Naive B cell (primary cell): ENCODE measurements around the gene OXCT2. TPM values are rescaled to one million over a fixed set of nuclear protein-coding genes. Genes with fewer than 3 reads are reported as not detected.
A peak's percentile ranks its signal among the peaks of the same experiment; 100 is the strongest.

Experiments used
- ATAC-seq, 2 donors: fragments of 150-1000 bp; cut with Tn5 transposase; 2 replicates each; pipeline ENCODE4 v1.10.0; 2021; ENCODE audit warnings: low read depth in 2 of 2, mild to moderate bottlenecking in 2 of 2, moderate library complexity in 2 of 2
- DNase-seq: peaks from one replicate; pipeline ENCODE4 v3.0.0; 2022
- H3K27ac Mint-ChIP-seq, 6 donors: one replicate each; pipeline ENCODE4 v1.8.0; 2020 to 2022; ENCODE audit warnings: mild to moderate bottlenecking in 6 of 6, mixed read lengths in 6 of 6, moderate library complexity in 5 of 6, inconsistent platforms in 2 of 6
- H3K27me3 Mint-ChIP-seq, 3 donors: one replicate each; pipeline ENCODE4 v1.8.0; 2021 to 2022; ENCODE audit warnings: mixed read lengths in 3 of 3, mild to moderate bottlenecking in 1 of 3
- H3K36me3 Mint-ChIP-seq, 2 donors: one replicate each; pipeline ENCODE4 v1.8.0; 2020 to 2022; ENCODE audit warnings: mixed read lengths in 2 of 2, inconsistent platforms in 1 of 2, mild to moderate bottlenecking in 1 of 2
- H3K4me1 Mint-ChIP-seq, 3 donors: one replicate each; pipeline ENCODE4 v1.8.0; 2020 to 2022; ENCODE audit warnings: mixed read lengths in 3 of 3, inconsistent platforms in 1 of 3, mild to moderate bottlenecking in 1 of 3, moderate library complexity in 1 of 3
- H3K4me3 Mint-ChIP-seq, 8 donors: one replicate each; pipeline ENCODE4 v1.8.0; 2020 to 2022; ENCODE audit warnings: mild to moderate bottlenecking in 8 of 8, mixed read lengths in 8 of 8, moderate library complexity in 8 of 8, inconsistent platforms in 2 of 8
- H3K9me3 Mint-ChIP-seq, 7 donors: one replicate each; pipeline ENCODE4 v1.8.0; 2020 to 2022; ENCODE audit warnings: mixed read lengths in 7 of 7, mild to moderate bottlenecking in 5 of 7, inconsistent platforms in 2 of 7, moderate library complexity in 1 of 7
- polyA plus RNA-seq, 6 donors: library from polyadenylated mRNA; unstranded; fragments of 300-500 nt; fragmentation: Illumina TruSeq; gene quantifications; one replicate each; pipeline ENCODE4 v1.2.3, GENCODE V29; 2021; ENCODE audit warnings: low read depth in 6 of 6

OXCT2 gene
- polyA plus RNA-seq, 6 donors from 2014 or later: 0.47 to 2.3 (median 0.92) TPM; not detected in 3

- ATAC-seq: no peak
- DNase-seq: no peak
- Mint-ChIP-seq H3K36me3 (no peaks in the 10 kb centered on the region), H3K27ac (no peak overlapping the region), H3K27me3 (peaks cover 69 to 86% (median 82%) of the 10 kb centered on the region in 3 donors), H3K9me3 (no peaks in the 10 kb centered on the region), H3K4me1 (no peaks in the 10 kb centered on the region), H3K4me3 (no peak overlapping the region)
Measured at GRCh38 chr1:39729030-39729429, 42.1 kb downstream of the OXCT2 start.

GRCh38 chr1:39727932-39728317, 43.2 kb downstream of the OXCT2 start:
- H3K27me3 Mint-ChIP-seq: peaks cover 60 to 76% (median 72%) of the 10 kb centered on the region in 3 donors
- DNase-seq (no peak), ATAC-seq (peak in 1 of 2 donors; percentile 30)
- peak overlapping the region in 3 of 8 donors; percentile 6 to 80 (median 40) for H3K4me3 Mint-ChIP-seq
- H3K36me3 Mint-ChIP-seq: no peaks in the 10 kb centered on the region
- no peak overlapping the region for H3K27ac Mint-ChIP-seq
- no peaks in the 10 kb centered on the region for H3K9me3 Mint-ChIP-seq
- H3K4me1 Mint-ChIP-seq: no peaks in the 10 kb centered on the region

GRCh38 chr1:39727221-39727931, 43.8 kb downstream of the OXCT2 start:
- no peaks in the 10 kb centered on the region for H3K4me1 Mint-ChIP-seq
- no peak for ATAC-seq
- H3K36me3 Mint-ChIP-seq: no peaks in the 10 kb centered on the region
- peaks cover 56 to 72% (median 68%) of the 10 kb centered on the region in 3 donors for H3K27me3 Mint-ChIP-seq
- DNase-seq: no peak
- peak overlapping the region in 1 of 8 donors; percentile 40 for H3K4me3 Mint-ChIP-seq
- peak overlapping the region in 1 of 6 donors; percentile 6 for H3K27ac Mint-ChIP-seq
- H3K9me3 Mint-ChIP-seq: no peaks in the 10 kb centered on the region

- no peak overlapping the region for H3K4me3 Mint-ChIP-seq
Measured at GRCh38 chr1:39726600-39726999, 44.5 kb downstream of the OXCT2 start.

GRCh38 chr1:39722495-39722894, 48.7 kb downstream of the OXCT2 start:
- peaks cover 39 to 57% (median 47%) of the 10 kb centered on the region in 3 donors for H3K27me3 Mint-ChIP-seq
- H3K36me3 Mint-ChIP-seq: no peaks in the 10 kb centered on the region
- no peak for ATAC-seq
- no peak overlapping the region for H3K27ac Mint-ChIP-seq
- no peak for DNase-seq
- no peaks in the 10 kb centered on the region for H3K4me1 Mint-ChIP-seq
- H3K4me3 Mint-ChIP-seq: no peak overlapping the region
- H3K9me3 Mint-ChIP-seq: no peaks in the 10 kb centered on the region

More at GRCh38 chr1:39726600-39726999, 44.5 kb downstream of the OXCT2 start:
- peaks cover 60 to 76% (median 75%) of the 10 kb centered on the region in 3 donors for H3K27me3 Mint-ChIP-seq
- no peak overlapping the region for H3K27ac Mint-ChIP-seq
- no peaks in the 10 kb centered on the region for H3K36me3 Mint-ChIP-seq
- H3K4me1 Mint-ChIP-seq: no peaks in the 10 kb centered on the region
- DNase-seq: no peak
- H3K9me3 Mint-ChIP-seq: no peaks in the 10 kb centered on the region
- ATAC-seq: no peak

- DNase-seq: no peak
- no peak for ATAC-seq
- H3K36me3 Mint-ChIP-seq: no peaks in the 10 kb centered on the region
- H3K27ac Mint-ChIP-seq: no peak overlapping the region
- H3K4me3 Mint-ChIP-seq: no peak overlapping the region
- H3K4me1 Mint-ChIP-seq: no peaks in the 10 kb centered on the region
- peaks cover 40 to 57% (median 47%) of the 10 kb centered on the region in 3 donors for H3K27me3 Mint-ChIP-seq
- H3K9me3 Mint-ChIP-seq: no peaks in the 10 kb centered on the region
Measured at GRCh38 chr1:39721664-39722063, 49.5 kb downstream of the OXCT2 start.

- peak; percentile 51 for DNase-seq
- Mint-ChIP-seq H3K36me3 (no peaks in the 10 kb centered on the region), H3K9me3 (no peaks in the 10 kb centered on the region), H3K27ac (no peak overlapping the region), H3K4me3 (no peak overlapping the region), H3K27me3 (peaks cover 39 to 53% (median 47%) of the 10 kb centered on the region in 3 donors), H3K4me1 (no peaks in the 10 kb centered on the region)
- ATAC-seq: peak; percentile 49 to 60
Measured at GRCh38 chr1:39720094-39720999, 50.8 kb downstream of the OXCT2 start.

Other genes starting within 250 kb of the OXCT2 start
- gene PABPC4, start 194.6 kb downstream of the OXCT2 start, polyA plus RNA-seq: 10 to 100 TPM in 5 of 6 donors, 1 to 10 TPM in 1; 8.0 to 32.3 (median 15.9) TPM
- not detected for gene HEYL, start 131.7 kb downstream of the OXCT2 start, polyA plus RNA-seq
- gene NT5C1A, start 99.2 kb downstream of the OXCT2 start, polyA plus RNA-seq: not detected
- gene HPCAL4, start 79.9 kb downstream of the OXCT2 start, polyA plus RNA-seq: not detected
- gene PPIE, start 32.5 kb downstream of the OXCT2 start, polyA plus RNA-seq: 100 to 1,000 TPM in 2 of 6 donors, 10 to 100 TPM in 4; 52.8 to 118 (median 82.0) TPM
- gene BMP8B, start 17.5 kb upstream of the OXCT2 start, polyA plus RNA-seq: under 1 TPM in 4 of 6 donors, not detected in 2; 0.09 to 0.84 (median 0.31) TPM
- 10 to 100 TPM in 1 of 6 donors, 1 to 10 TPM in 5; 4.4 to 10.2 (median 6.9) TPM for gene TRIT1, start 112.2 kb upstream of the OXCT2 start, polyA plus RNA-seq
- under 1 TPM in 2 of 6 donors, not detected in 4; 0.12 to 0.36 TPM for gene MYCL, start 130.6 kb upstream of the OXCT2 start, polyA plus RNA-seq
- under 1 TPM in 5 of 6 donors, not detected in 1; 0.43 to 0.79 (median 0.65) TPM for gene MFSD2A, start 183.8 kb upstream of the OXCT2 start, polyA plus RNA-seq